ENCODE data around the gene JSRP1. TPM values are rescaled to one million over a fixed set of nuclear protein-coding genes. Genes with fewer than 3 reads are reported as not detected.

JSRP1 gene
- total and polyA plus RNA-seq, 4 donors = 0.25 to 0.45 (median 0.39) TPM; not detected in 1

GRCh38 chr19:2223959-2224358 lies 32.3 kb downstream of the JSRP1 start:
- Histone ChIP-seq H3K36me3 (ENCODE audit: control insufficient read depth in 4 of 4, insufficient read depth in 3 of 4, low read depth in 1 of 4, low read length in 3 of 4) (peaks cover 7 to 47% (median 11%) of the 10 kb centered on the region in 4 donors), H3K27ac (ENCODE audit: low read depth in 1 of 2, low read length in 2 of 2) (no peak overlapping the region), H3K4me3 (ENCODE audit: low read depth in 1 of 3, low read length in 3 of 3) (no peak overlapping the region), H3K9me3 (ENCODE audit: control insufficient read depth in 4 of 4, low read length in 3 of 4) (no peaks in the 10 kb centered on the region), H3K27me3 (ENCODE audit: control insufficient read depth in 4 of 4, insufficient read depth in 4 of 4, low read length in 3 of 4) (no peaks in the 10 kb centered on the region), H3K4me1 (ENCODE audit: control insufficient read depth in 4 of 4, insufficient read depth in 4 of 4, low read length in 3 of 4) (peaks cover 7 to 14% (median 9%) of the 10 kb centered on the region in 4 donors), H3K9ac (ENCODE audit: low read depth in 1 of 2, low read length in 2 of 2) (no peak overlapping the region)
- DNase-seq (ENCODE audit: low spot score) = no peak
- no peak for TF ChIP-seq HNF4G (IDR thresholded peaks at IDR 0.05)
- TF ChIP-seq FOXA1 (IDR thresholded peaks at IDR 0.05) = no peak
- no peak for TF ChIP-seq HNF4A (conservative IDR thresholded peaks at IDR 0.05)
- TF ChIP-seq CTCF (IDR thresholded peaks at IDR 0.05; ENCODE audit: low read depth, low read length, missing input control) = no peak
- WGBS = 95% methylated on average over 14 of the region's 14 CpGs

GRCh38 chr19:2223391-2223790 lies 32.8 kb downstream of the JSRP1 start:
- Histone ChIP-seq H3K27ac (ENCODE audit: low read depth in 1 of 2, low read length in 2 of 2) (no peak overlapping the region), H3K9ac (ENCODE audit: low read depth in 1 of 2, low read length in 2 of 2) (no peak overlapping the region), H3K27me3 (ENCODE audit: control insufficient read depth in 4 of 4, insufficient read depth in 4 of 4, low read length in 3 of 4) (no peaks in the 10 kb centered on the region), H3K36me3 (ENCODE audit: control insufficient read depth in 4 of 4, insufficient read depth in 3 of 4, low read depth in 1 of 4, low read length in 3 of 4) (peaks cover 7 to 47% (median 10%) of the 10 kb centered on the region in 4 donors), H3K4me3 (ENCODE audit: low read depth in 1 of 3, low read length in 3 of 3) (no peak overlapping the region), H3K4me1 (ENCODE audit: control insufficient read depth in 4 of 4, insufficient read depth in 4 of 4, low read length in 3 of 4) (peaks cover 2 to 9% (median 4%) of the 10 kb centered on the region in 4 donors), H3K9me3 (ENCODE audit: control insufficient read depth in 4 of 4, low read length in 3 of 4) (no peaks in the 10 kb centered on the region)
- DNase-seq (ENCODE audit: low spot score) = no peak
- TF ChIP-seq CTCF (IDR thresholded peaks at IDR 0.05; ENCODE audit: low read depth, low read length, missing input control) (no peak), NR2F2 (IDR thresholded peaks at IDR 0.05) (no peak), SP1 (IDR thresholded peaks at IDR 0.05) (no peak), YY1 (IDR thresholded peaks at IDR 0.05) (no peak), FOXA2 (IDR thresholded peaks at IDR 0.05) (no peak), FOXA1 (IDR thresholded peaks at IDR 0.05) (no peak), RXRA (IDR thresholded peaks at IDR 0.05) (no peak), HNF4A (conservative IDR thresholded peaks at IDR 0.05) (no peak), HNF4G (IDR thresholded peaks at IDR 0.05) (no peak), ATF3 (IDR thresholded peaks at IDR 0.05) (no peak)
- 94% methylated on average over 18 of the region's 18 CpGs for WGBS

- 93% methylated on average over 20 of the region's 20 CpGs for WGBS
- Histone ChIP-seq H3K4me1 (ENCODE audit: control insufficient read depth in 4 of 4, insufficient read depth in 4 of 4, low read length in 3 of 4) (no peaks in the 10 kb centered on the region), H3K36me3 (ENCODE audit: control insufficient read depth in 4 of 4, insufficient read depth in 3 of 4, low read depth in 1 of 4, low read length in 3 of 4) (peaks cover 10 to 59% (median 13%) of the 10 kb centered on the region in 4 donors), H3K27me3 (ENCODE audit: control insufficient read depth in 4 of 4, insufficient read depth in 4 of 4, low read length in 3 of 4) (no peaks in the 10 kb centered on the region), H3K27ac (ENCODE audit: low read depth in 1 of 2, low read length in 2 of 2) (no peak overlapping the region), H3K9me3 (ENCODE audit: control insufficient read depth in 4 of 4, low read length in 3 of 4) (no peaks in the 10 kb centered on the region), H3K9ac (ENCODE audit: low read depth in 1 of 2, low read length in 2 of 2) (no peak overlapping the region), H3K4me3 (ENCODE audit: low read depth in 1 of 3, low read length in 3 of 3) (no peak overlapping the region)
- TF ChIP-seq NR2F2 (IDR thresholded peaks at IDR 0.05) (no peak), TAF1 (conservative IDR thresholded peaks at IDR 0.05) (no peak), CTCF (IDR thresholded peaks at IDR 0.05; ENCODE audit: low read depth, low read length, missing input control) (no peak), JUND (IDR thresholded peaks at IDR 0.05) (no peak), MAX (IDR thresholded peaks at IDR 0.05) (no peak), FOXA1 (IDR thresholded peaks at IDR 0.05) (no peak), YY1 (IDR thresholded peaks at IDR 0.05) (no peak)
- no peak for DNase-seq (ENCODE audit: low spot score)
These were observed 34.3 kb downstream of the JSRP1 start for GRCh38 chr19:2221918-2222317.
